ENCODE data around the gene STIP1. TPM values are rescaled to one million over a fixed set of nuclear protein-coding genes. Genes with fewer than 3 reads are reported as not detected.

STIP1 gene
- total and polyA plus RNA-seq, 10 donors, result 30.1 to 111 (median 68.7) TPM

DNA sequence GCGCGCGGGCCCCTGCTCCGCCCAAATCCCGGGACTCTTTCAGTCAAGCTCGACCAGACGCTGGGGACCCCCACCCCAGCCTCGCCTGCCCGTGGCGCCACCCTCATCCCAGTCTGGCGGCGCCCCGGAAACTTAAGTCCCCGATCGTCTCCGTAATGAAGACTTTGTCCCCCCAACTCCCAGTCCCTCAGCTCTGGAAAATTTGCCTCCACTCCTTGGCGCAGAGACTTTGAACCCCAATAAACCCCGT, 65.7 kb downstream of the STIP1 start:
- no peaks in the 10 kb centered on the region for H3K9me3 ChIP-seq
- H3K4me3 ChIP-seq, result peak overlapping the region; percentile 62 to 96 (median 80)
- intact Hi-C loops (cut with DNase I; ENCODE audit: low total_unique reads), result no loop called here
- peaks cover 9 to 75% (median 50%) of the 10 kb centered on the region in 6 donors for H3K4me1 ChIP-seq
- H3K27me3 ChIP-seq (replicated peaks in 1 of 7), result no peaks in the 10 kb centered on the region
- H3K27ac ChIP-seq, result peak overlapping the region in 6 of 8 donors; percentile 64 to 85 (median 78)
- peaks cover 0 to 26% (median 16%) of the 10 kb centered on the region in 6 donors for H3K36me3 ChIP-seq
- TF ChIP-seq, protein P1, sequence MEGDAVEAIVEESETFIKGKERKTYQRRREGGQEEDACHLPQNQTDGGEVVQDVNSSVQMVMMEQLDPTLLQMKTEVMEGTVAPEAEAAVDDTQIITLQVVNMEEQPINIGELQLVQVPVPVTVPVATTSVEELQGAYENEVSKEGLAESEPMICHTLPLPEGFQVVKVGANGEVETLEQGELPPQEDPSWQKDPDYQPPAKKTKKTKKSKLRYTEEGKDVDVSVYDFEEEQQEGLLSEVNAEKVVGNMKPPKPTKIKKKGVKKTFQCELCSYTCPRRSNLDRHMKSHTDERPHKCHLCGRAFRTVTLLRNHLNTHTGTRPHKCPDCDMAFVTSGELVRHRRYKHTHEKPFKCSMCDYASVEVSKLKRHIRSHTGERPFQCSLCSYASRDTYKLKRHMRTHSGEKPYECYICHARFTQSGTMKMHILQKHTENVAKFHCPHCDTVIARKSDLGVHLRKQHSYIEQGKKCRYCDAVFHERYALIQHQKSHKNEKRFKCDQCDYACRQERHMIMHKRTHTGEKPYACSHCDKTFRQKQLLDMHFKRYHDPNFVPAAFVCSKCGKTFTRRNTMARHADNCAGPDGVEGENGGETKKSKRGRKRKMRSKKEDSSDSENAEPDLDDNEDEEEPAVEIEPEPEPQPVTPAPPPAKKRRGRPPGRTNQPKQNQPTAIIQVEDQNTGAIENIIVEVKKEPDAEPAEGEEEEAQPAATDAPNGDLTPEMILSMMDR (IDR thresholded peaks at IDR 0.05 in 8 of 11, conservative IDR thresholded peaks at IDR 0.05 in 3 of 11), result no peak
- TF ChIP-seq POLR2AphosphoS5 (IDR thresholded peaks at IDR 0.05), result no peak
- no peak for TF ChIP-seq POLR2A (IDR thresholded peaks at IDR 0.05)
- WGBS, 5 donors, result 0 to 4% (median 2%) methylated on average over 13 to 18 of the region's 18 CpGs
- DNase-seq, result no peak

DNA sequence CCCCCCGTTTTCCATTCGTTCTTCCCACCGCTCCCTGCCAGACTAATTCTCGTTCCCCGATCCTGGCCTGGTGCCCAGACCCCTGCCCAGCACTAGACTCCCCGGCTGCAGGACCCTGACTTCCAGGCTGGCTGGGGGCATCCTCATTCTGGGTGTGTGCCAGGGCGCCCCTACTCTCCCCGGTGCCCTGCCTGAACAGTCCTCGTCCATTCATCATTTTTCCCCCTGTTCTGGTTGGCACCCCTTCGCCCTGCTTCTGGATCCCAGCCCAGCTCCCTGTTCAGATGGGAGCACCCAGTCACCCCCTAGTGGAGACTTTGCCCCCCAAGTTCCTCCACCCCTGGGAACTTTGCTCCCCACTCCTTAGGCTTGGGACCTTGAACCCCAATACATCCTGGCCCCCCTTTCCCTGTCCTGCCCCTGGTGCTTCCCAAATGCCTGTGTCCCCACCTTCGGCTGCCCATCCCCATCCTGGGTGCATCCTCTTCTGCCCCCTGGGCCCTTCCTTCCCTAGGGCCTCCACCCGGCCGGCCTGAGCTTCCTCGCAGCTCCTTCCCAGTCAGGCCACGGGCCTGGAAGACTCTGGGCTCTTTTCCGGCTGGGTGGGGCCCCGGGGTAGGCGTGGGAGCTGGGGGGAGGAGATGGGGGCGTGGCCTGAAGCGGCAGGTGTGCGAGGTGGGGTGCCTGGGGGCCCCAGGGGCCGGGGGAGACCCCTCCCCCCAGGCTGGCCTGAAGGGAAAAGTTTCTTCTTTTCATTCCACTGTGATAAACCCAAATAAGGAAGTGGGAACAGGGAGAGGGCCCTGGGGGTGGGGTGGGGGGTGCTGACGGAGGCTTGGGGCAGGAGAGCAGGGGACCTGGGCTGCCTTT, 66.3 kb downstream of the STIP1 start:
- intact Hi-C loops (cut with DNase I; ENCODE audit: low total_unique reads), result no loop called here
- no peaks in the 10 kb centered on the region for H3K9me3 ChIP-seq
- peak overlapping the region; percentile 62 to 96 (median 80) for H3K4me3 ChIP-seq
- H3K36me3 ChIP-seq, result peaks cover 0 to 32% (median 19%) of the 10 kb centered on the region in 6 donors
- TF ChIP-seq POLR2A (IDR thresholded peaks at IDR 0.05), result no peak
- TF ChIP-seq, protein P1 (IDR thresholded peaks at IDR 0.05 in 8 of 11, conservative IDR thresholded peaks at IDR 0.05 in 3 of 11), result peak in 5 of 11 experiments; percentile 23 to 45 (median 34)
- TF ChIP-seq POLR2AphosphoS5 (IDR thresholded peaks at IDR 0.05), result peak in 1 of 3 donors; percentile 19
- no peak for DNase-seq
- H3K4me1 ChIP-seq, result peaks cover 9 to 71% (median 45%) of the 10 kb centered on the region in 6 donors
- H3K27me3 ChIP-seq (replicated peaks in 1 of 7), result no peaks in the 10 kb centered on the region
- 5 to 6% (median 6%) methylated on average over 23 of the region's 23 CpGs for WGBS, 5 donors
- peak overlapping the region in 5 of 8 donors; percentile 64 to 85 (median 82) for H3K27ac ChIP-seq

DNA sequence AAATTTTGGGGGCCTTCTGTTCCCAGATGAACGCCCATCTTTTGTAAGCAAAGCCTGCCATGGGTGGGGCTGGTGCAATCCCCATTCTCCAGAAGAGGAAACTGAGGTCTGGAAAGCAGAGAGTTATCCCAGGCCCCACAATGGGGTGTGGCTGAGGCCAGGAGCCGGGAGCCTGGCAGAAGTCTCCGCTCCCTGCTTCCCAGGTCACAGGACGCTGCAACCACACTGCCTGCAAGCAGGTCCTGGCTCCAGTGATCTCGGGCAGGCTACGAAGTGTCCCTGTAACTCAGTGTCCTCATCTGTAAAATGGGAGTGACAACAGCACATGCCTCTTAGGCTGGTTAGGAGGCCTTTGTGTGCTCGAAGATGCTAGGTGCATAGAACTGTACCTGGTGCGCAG, 67.1 kb downstream of the STIP1 start:
- no peak for DNase-seq
- peaks cover 9 to 63% (median 38%) of the 10 kb centered on the region in 6 donors for H3K4me1 ChIP-seq
- 79 to 88% (median 84%) methylated on average over 3 to 8 of the region's 8 CpGs for WGBS, 5 donors
- no peaks in the 10 kb centered on the region for H3K27me3 ChIP-seq (replicated peaks in 1 of 7)
- peak overlapping the region in 3 of 8 donors; percentile 84 to 96 (median 94) for H3K4me3 ChIP-seq
- H3K36me3 ChIP-seq, result peaks cover 0 to 40% (median 19%) of the 10 kb centered on the region in 6 donors
- no peaks in the 10 kb centered on the region for H3K9me3 ChIP-seq
- intact Hi-C loops (cut with DNase I; ENCODE audit: low total_unique reads), result no loop called here
- TF ChIP-seq, protein P1 (IDR thresholded peaks at IDR 0.05 in 8 of 11, conservative IDR thresholded peaks at IDR 0.05 in 3 of 11), result no peak
- TF ChIP-seq POLR2A (IDR thresholded peaks at IDR 0.05) (no peak), POLR2AphosphoS5 (IDR thresholded peaks at IDR 0.05) (no peak)
- H3K27ac ChIP-seq, result peak overlapping the region in 1 of 8 donors; percentile 85

DNA sequence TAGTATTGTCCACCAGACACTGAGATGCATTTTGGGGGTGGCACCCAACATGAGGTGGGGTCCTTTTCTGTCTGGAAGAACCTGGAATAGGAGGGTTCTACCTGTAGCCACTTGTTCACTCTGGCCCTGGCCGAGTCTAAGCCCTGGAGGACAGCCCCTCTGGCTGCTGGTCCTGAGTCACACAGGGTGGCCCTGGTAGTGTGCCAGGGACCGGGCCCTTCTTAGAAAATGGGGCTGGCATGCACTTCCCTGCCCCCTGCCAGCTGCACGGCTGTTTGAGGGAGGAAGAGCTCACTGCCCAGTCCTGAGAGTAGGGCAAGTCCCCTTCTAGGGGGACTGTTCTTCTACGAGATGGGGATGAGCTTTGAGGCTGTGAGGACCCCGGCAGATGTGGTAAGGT, 67.5 kb downstream of the STIP1 start:
- H3K9me3 ChIP-seq, result no peaks in the 10 kb centered on the region
- DNase-seq, result no peak
- TF ChIP-seq, protein P1 (IDR thresholded peaks at IDR 0.05 in 8 of 11, conservative IDR thresholded peaks at IDR 0.05 in 3 of 11), result no peak
- no peak for TF ChIP-seq POLR2AphosphoS5 (IDR thresholded peaks at IDR 0.05)
- no peak overlapping the region for H3K4me3 ChIP-seq
- no peaks in the 10 kb centered on the region for H3K27me3 ChIP-seq (replicated peaks in 1 of 7)
- peak overlapping the region in 1 of 8 donors; percentile 9 for H3K27ac ChIP-seq
- H3K4me1 ChIP-seq, result peaks cover 9 to 59% (median 37%) of the 10 kb centered on the region in 6 donors
- intact Hi-C loops (cut with DNase I; ENCODE audit: low total_unique reads), result no loop called here
- peaks cover 0 to 44% (median 23%) of the 10 kb centered on the region in 6 donors for H3K36me3 ChIP-seq
- 37 to 77% (median 65%) methylated on average over 5 of the region's 5 CpGs for WGBS, 5 donors
